HG02870 (cell line): Measurements from ENCODE around the gene ARMC12.

Experiments used
- ATAC-seq: cut with Tn5 transposase; IDR thresholded peaks from one replicate; pipeline ENCODE4 v1.9.1; 2021; ENCODE audit warnings: mild to moderate bottlenecking, moderate library complexity; ENCODE audit not compliant: unreplicated experiment

ARMC12 gene

GRCh38 chr6:35797837-35798526 is 61.1 kb downstream of the ARMC12 start:
- ATAC-seq, result no peak
